ENCODE measurements around the gene LRRC25.
A peak's percentile ranks its signal among the peaks of the same experiment; 100 is the strongest.

DNA sequence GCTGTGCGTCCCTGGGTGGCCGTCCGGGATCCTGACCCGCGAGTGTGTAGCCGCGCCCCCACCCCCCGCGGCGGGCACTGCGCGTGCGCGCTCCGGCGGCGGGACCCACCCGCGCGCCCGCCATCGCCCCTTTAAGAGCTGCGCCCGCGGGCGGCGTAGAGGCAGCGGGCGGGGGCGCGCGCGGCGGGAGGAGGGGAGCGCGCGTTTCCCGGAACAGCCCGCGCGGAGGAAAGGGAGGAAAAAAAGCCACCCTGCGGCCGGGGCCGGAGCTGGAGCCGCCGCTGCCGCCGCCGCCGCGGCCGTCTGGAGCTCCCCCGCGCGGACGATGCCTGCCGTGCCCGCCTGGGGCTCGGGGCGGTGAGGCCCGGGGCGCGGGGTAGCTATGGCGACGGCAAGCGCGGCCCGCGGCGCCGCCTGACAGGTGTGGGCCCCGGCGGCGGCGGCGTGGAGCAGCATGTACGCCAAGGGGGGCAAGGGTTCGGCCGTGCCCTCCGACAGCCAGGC is 21.8 kb upstream of the LRRC25 start, which contains the start of gene SSBP4:
- peak in 2 of 5 experiments; percentile 31 to 35 for TF ChIP-seq CTCF (IDR thresholded peaks at IDR 0.05)
- TF ChIP-seq POLR2A (IDR thresholded peaks at IDR 0.05) = no peak
- peak; percentile 11 to 31 (median 14) for TF ChIP-seq POLR2AphosphoS5 (IDR thresholded peaks at IDR 0.05)
